Suppressor macrophage (primary cell): ENCODE measurements around the gene CEP55.
"Not testable (repeated sequence)": the region's sequence is repeated elsewhere in the genome, so short reads cannot be mapped to it uniquely, and the experiment has no call there.

ENCODE experiments used
- DNase-seq, 4 experiments: peaks; one replicate each; pipeline ENCODE4 v3.0.0-alpha.2; 2020 to 2022

CEP55 gene

GRCh38 chr10:93514521-93514920 lies 18.1 kb downstream of the CEP55 start:
- DNase-seq: peak in 3 of 4 experiments; percentile 8 to 43 (median 31)

- DNase-seq: peak; percentile 54 to 88 (median 72)
Observed at GRCh38 chr10:93515071-93516005, 18.9 kb downstream of the CEP55 start.

GRCh38 chr10:93516006-93516380 lies 19.6 kb downstream of the CEP55 start:
- peak in 3 of 4 experiments; percentile 23 to 79 (median 78) for DNase-seq

- no peak for DNase-seq
Observed at GRCh38 chr10:93518531-93518930, 22.1 kb downstream of the CEP55 start.

GRCh38 chr10:93535293-93535692 lies 38.9 kb downstream of the CEP55 start:
- no peak for DNase-seq

GRCh38 chr10:93540871-93541270 lies 44.5 kb downstream of the CEP55 start:
- not testable (repeated sequence) for DNase-seq

- DNase-seq: peak; percentile 67 to 80 (median 71)
Observed at GRCh38 chr10:93541402-93542357, 45.3 kb downstream of the CEP55 start.

- no peak for DNase-seq
Observed at GRCh38 chr10:93542358-93542791, 46.0 kb downstream of the CEP55 start.

- DNase-seq: not testable (repeated sequence)
Observed at GRCh38 chr10:93546995-93547394, 50.6 kb downstream of the CEP55 start.

GRCh38 chr10:93547522-93547921 lies 51.1 kb downstream of the CEP55 start:
- no peak for DNase-seq

GRCh38 chr10:93548376-93549071 lies 52.1 kb downstream of the CEP55 start:
- DNase-seq: no peak

- no peak for DNase-seq
Observed at GRCh38 chr10:93550606-93551005, 54.2 kb downstream of the CEP55 start.

- no peak for DNase-seq
Observed at GRCh38 chr10:93552780-93553179, 56.4 kb downstream of the CEP55 start.

GRCh38 chr10:93553482-93554315 lies 57.3 kb downstream of the CEP55 start:
- no peak for DNase-seq

- DNase-seq: no peak
Observed at GRCh38 chr10:93554316-93554663, 57.9 kb downstream of the CEP55 start.

GRCh38 chr10:93554760-93555432 lies 58.5 kb downstream of the CEP55 start:
- peak; percentile 93 to 96 (median 95) for DNase-seq

- no peak for DNase-seq
Observed at GRCh38 chr10:93559490-93559889, 63.1 kb downstream of the CEP55 start.

GRCh38 chr10:93560541-93560940 lies 64.1 kb downstream of the CEP55 start:
- DNase-seq: no peak

- peak; percentile 78 to 90 (median 86) for DNase-seq
Observed at GRCh38 chr10:93565446-93565845, 69.0 kb downstream of the CEP55 start.

GRCh38 chr10:93566435-93567276 lies 70.2 kb downstream of the CEP55 start, which contains the start of gene FFAR4:
Gene FFAR4 (plus strand): TSS chr10:93566665. CDS start chr10:93566721, 56 bp downstream.
- DNase-seq: peak; percentile 73 to 88 (median 84)
